Sigmoid colon (tissue), 7 donors: ENCODE measurements around the gene ATG4B. TPM values are rescaled to one million over a fixed set of nuclear protein-coding genes. Genes with fewer than 3 reads are reported as not detected.

Experiments
- DNase-seq: peaks from one replicate; pipeline ENCODE4 v3.0.0-alpha.2; 2019
- H3K27ac ChIP-seq, 4 donors: fragments of 200-600 bp; sonication (generic); one replicate each; pipeline ENCODE4 v1.5.1; 2016 to 2019; ENCODE audit warnings: mild to moderate bottlenecking in 1 of 4
- H3K27me3 ChIP-seq, 3 donors: fragments of 200-600 bp; sonication (generic); one replicate each; pipeline ENCODE4 v1.5.1; 2019; ENCODE audit warnings: mild to moderate bottlenecking in 1 of 3
- H3K36me3 ChIP-seq, 4 donors: fragments of 200-600 bp; sonication (generic); one replicate each; pipeline ENCODE4 v1.5.1; 2016 to 2019
- H3K4me1 ChIP-seq, 4 donors: fragments of 200-600 bp; sonication (generic); one replicate each; pipeline ENCODE4 v1.5.1; 2017 to 2019
- H3K4me3 ChIP-seq, 4 donors: fragments of 200-600 bp; sonication (generic); one replicate each; pipeline ENCODE4 v1.5.1; 2017 to 2019; ENCODE audit warnings: mild to moderate bottlenecking in 2 of 4, moderate library complexity in 1 of 4
- H3K9me3 ChIP-seq, 4 donors: fragments of 200-600 bp in 3 of 4; sonication (generic) in 3 of 4; one replicate each; pipeline versions ENCODE4 v1.5.1 to v1.6.1; 2013 to 2019
- CTCF ChIP-seq, 4 experiments: fragments of 450-650 bp in 3 of 4; fragments of 200-600 bp in 1 of 4; IDR thresholded peaks; one replicate each; pipeline ENCODE4 v1.5.1; 2016 to 2019; ENCODE audit warnings: antibody characterized with exemption in 4 of 4, mild to moderate bottlenecking in 3 of 4, moderate library complexity in 2 of 4
- EP300 ChIP-seq, 4 donors: sonication (generic); formaldehyde crosslinking; IDR thresholded peaks; one replicate each; pipeline ENCODE4 v1.6.1; 2017; ENCODE audit warnings: antibody characterized with exemption in 4 of 4
- POLR2A ChIP-seq, 2 donors: fragments of 450-650 bp; IDR thresholded peaks; one replicate each; pipeline ENCODE4 v1.6.1; 2016; ENCODE audit warnings: antibody characterized with exemption in 2 of 2, mild to moderate bottlenecking in 2 of 2, moderate library complexity in 2 of 2
- POLR2AphosphoS5 ChIP-seq, 4 donors: sonication (generic); formaldehyde crosslinking; IDR thresholded peaks; one replicate each; pipeline ENCODE4 v1.6.1; 2017; ENCODE audit warnings: antibody characterized with exemption in 4 of 4
- WGBS, 2 donors: extraction: QIAGEN DNeasy Blood & Tissue Kit; methylation state at CpG; one replicate each; pipeline ENCODE4 v1.1.7; 2013; 5-methylcytosine and 5-hydroxymethylcytosine counted together
- intact Hi-C: fragments of 100-400 bp; cut with DNase I; formaldehyde crosslinking; loops from one replicate; pipeline ENCODE4 v1.15.1; 2023
- polyA plus RNA-seq, 3 donors: library from polyadenylated mRNA; stranded (reverse); fragments of 200-250 nt; gene quantifications; one replicate each; pipeline ENCODE4 v1.2.3, GENCODE V29; 2013
- total RNA-seq, 4 donors: library from RNA; depleted of rRNA; stranded (reverse); fragments of >200 nt; gene quantifications; one replicate each; pipeline ENCODE4 v1.1.0, GENCODE V29; 2016
- donor health status: healthy with polysubstance abuse.
- donor health status: Bipolar disorder and iron deficiency.
- donor health status: healthy.

Gene ATG4B
- total and polyA plus RNA-seq, 7 donors = 27.6 to 70.7 (median 40.3) TPM

GRCh38 chr2:241708879-241709278, 71.4 kb downstream of the ATG4B start:
- Histone ChIP-seq H3K36me3 (peaks cover 7 to 96% (median 47%) of the 10 kb centered on the region in 4 donors), H3K9me3 (peaks cover 0 to under 1% (median 0%) of the 10 kb centered on the region in 4 donors), H3K27me3 (no peaks in the 10 kb centered on the region), H3K4me3 (no peak overlapping the region), H3K4me1 (peaks cover 0 to under 1% (median under 1%) of the 10 kb centered on the region in 4 donors), H3K27ac (no peak overlapping the region)
- WGBS, 2 donors = 89 to 92% methylated on average over 10 of the region's 10 CpGs
- TF ChIP-seq POLR2A (IDR thresholded peaks at IDR 0.05) = no peak
- no peak for TF ChIP-seq CTCF (IDR thresholded peaks at IDR 0.05)
- no peak for TF ChIP-seq POLR2AphosphoS5 (IDR thresholded peaks at IDR 0.05)
- no peak for TF ChIP-seq EP300 (IDR thresholded peaks at IDR 0.05)
- intact Hi-C loops = loop anchor here (10.0 kb wide), 1 partner anchor 354 kb away; the partner anchor contains the start of gene FARP2
- DNase-seq = no peak

GRCh38 chr2:241719093-241719492, 81.6 kb downstream of the ATG4B start:
- no peaks in the 10 kb centered on the region for H3K27me3 ChIP-seq
- no peak for TF ChIP-seq POLR2A (IDR thresholded peaks at IDR 0.05)
- no peak for TF ChIP-seq POLR2AphosphoS5 (IDR thresholded peaks at IDR 0.05)
- no peak for TF ChIP-seq CTCF (IDR thresholded peaks at IDR 0.05)
- no peak for TF ChIP-seq EP300 (IDR thresholded peaks at IDR 0.05)
- H3K4me3 ChIP-seq = no peak overlapping the region
- no peak overlapping the region for H3K27ac ChIP-seq
- DNase-seq = no peak
- 95 to 97% methylated on average over 16 of the region's 16 CpGs for WGBS, 2 donors
- no peaks in the 10 kb centered on the region for H3K9me3 ChIP-seq
- intact Hi-C loops = no loop called here
- no peaks in the 10 kb centered on the region for H3K4me1 ChIP-seq
- H3K36me3 ChIP-seq = peaks cover 10 to 83% (median 32%) of the 10 kb centered on the region in 4 donors

- H3K4me3 ChIP-seq = no peak overlapping the region
- H3K36me3 ChIP-seq = peaks cover 10 to 85% (median 26%) of the 10 kb centered on the region in 4 donors
- TF ChIP-seq POLR2AphosphoS5 (IDR thresholded peaks at IDR 0.05) = no peak
- no peak for TF ChIP-seq EP300 (IDR thresholded peaks at IDR 0.05)
- TF ChIP-seq CTCF (IDR thresholded peaks at IDR 0.05) = no peak
- no peak for TF ChIP-seq POLR2A (IDR thresholded peaks at IDR 0.05)
- no peak overlapping the region for H3K27ac ChIP-seq
- DNase-seq = no peak
- intact Hi-C loops = no loop called here
- H3K9me3 ChIP-seq = no peaks in the 10 kb centered on the region
- WGBS, 2 donors = 97 to 98% methylated on average over 19 of the region's 19 CpGs
- H3K27me3 ChIP-seq = no peaks in the 10 kb centered on the region
- no peaks in the 10 kb centered on the region for H3K4me1 ChIP-seq
Observed at GRCh38 chr2:241720099-241720498, 82.6 kb downstream of the ATG4B start.

- no peak for TF ChIP-seq POLR2A (IDR thresholded peaks at IDR 0.05)
- no peak for TF ChIP-seq CTCF (IDR thresholded peaks at IDR 0.05)
- no peak for TF ChIP-seq EP300 (IDR thresholded peaks at IDR 0.05)
- no peak for TF ChIP-seq POLR2AphosphoS5 (IDR thresholded peaks at IDR 0.05)
- intact Hi-C loops = no loop called here
- H3K4me3 ChIP-seq = no peak overlapping the region
- H3K4me1 ChIP-seq = no peaks in the 10 kb centered on the region
- DNase-seq = no peak
- H3K9me3 ChIP-seq = no peaks in the 10 kb centered on the region
- peaks cover 10 to 88% (median 26%) of the 10 kb centered on the region in 4 donors for H3K36me3 ChIP-seq
- H3K27ac ChIP-seq = no peak overlapping the region
- 94 to 96% methylated on average over 15 of the region's 15 CpGs for WGBS, 2 donors
- no peaks in the 10 kb centered on the region for H3K27me3 ChIP-seq
Observed at GRCh38 chr2:241720560-241720959, 83.1 kb downstream of the ATG4B start.

GRCh38 chr2:241721852-241722251, 84.4 kb downstream of the ATG4B start:
- Histone ChIP-seq H3K27ac (no peak overlapping the region), H3K4me3 (no peak overlapping the region), H3K36me3 (peaks cover 10 to 78% (median 26%) of the 10 kb centered on the region in 4 donors), H3K9me3 (no peaks in the 10 kb centered on the region), H3K27me3 (no peaks in the 10 kb centered on the region), H3K4me1 (no peaks in the 10 kb centered on the region)
- 93 to 98% methylated on average over 12 of the region's 12 CpGs for WGBS, 2 donors
- DNase-seq = no peak
- intact Hi-C loops = no loop called here
- no peak for TF ChIP-seq POLR2AphosphoS5 (IDR thresholded peaks at IDR 0.05)
